Astrocyte (in vitro differentiated cells and primary cell): Measurements from ENCODE around the gene PTK6.

ENCODE experiments used
- CTCF ChIP-seq: IDR thresholded peaks from 2 replicates; pipeline ENCODE4 v1.5.1; 2011; ENCODE audit warnings: low read depth, mild to moderate bottlenecking, inconsistent platforms, low read length, moderate library complexity; ENCODE audit not compliant: insufficient read depth
- EZH2 ChIP-seq: IDR thresholded peaks from 2 replicates; pipeline ENCODE4 v1.6.1; 2012; ENCODE audit warnings: mild to moderate bottlenecking, low read length, inconsistent platforms; ENCODE audit not compliant: insufficient read depth

- TF ChIP-seq CTCF (no peak), EZH2 (no peak)
Observed at GRCh38 chr20:63568986-63569949, 32.1 kb upstream of the PTK6 start.
